Kasumi-1 (cell line): ENCODE measurements around the gene CDC42EP5.

ENCODE experiments used
- DNase-seq, 2 experiments: peaks; one replicate each; lab custom pipeline; 2025; lab: John Stamatoyannopoulos, UW

CDC42EP5 gene

GRCh38 chr19:54462047-54462654 is 10.9 kb downstream of the CDC42EP5 start:
- no peak for DNase-seq

GRCh38 chr19:54461613-54462012 is 11.5 kb downstream of the CDC42EP5 start:
- DNase-seq, result peak; percentile 26 to 40

GRCh38 chr19:54461210-54461609 is 11.9 kb downstream of the CDC42EP5 start:
- DNase-seq, result no peak

GRCh38 chr19:54460230-54461005 is 12.7 kb downstream of the CDC42EP5 start:
- no peak for DNase-seq

GRCh38 chr19:54459282-54460229 is 13.5 kb downstream of the CDC42EP5 start:
- DNase-seq, result no peak

- DNase-seq, result no peak
Observed at GRCh38 chr19:54458648-54459281, 14.3 kb downstream of the CDC42EP5 start.

- DNase-seq, result no peak
Observed at GRCh38 chr19:54457773-54458647, 15.1 kb downstream of the CDC42EP5 start.

GRCh38 chr19:54456423-54457373 is 16.4 kb downstream of the CDC42EP5 start:
- no peak for DNase-seq

- DNase-seq, result no peak
Observed at GRCh38 chr19:54455786-54456422, 17.2 kb downstream of the CDC42EP5 start.

GRCh38 chr19:54454781-54455675 is 18.1 kb downstream of the CDC42EP5 start:
- DNase-seq, result no peak

- DNase-seq, result no peak
Observed at GRCh38 chr19:54453921-54454780, 18.9 kb downstream of the CDC42EP5 start.

GRCh38 chr19:54452626-54453025 is 20.5 kb downstream of the CDC42EP5 start:
- no peak for DNase-seq

- no peak for DNase-seq
Observed at GRCh38 chr19:54451997-54452396, 21.1 kb downstream of the CDC42EP5 start.

GRCh38 chr19:54451331-54451871 is 21.7 kb downstream of the CDC42EP5 start:
- DNase-seq, result no peak

- no peak for DNase-seq
Observed at GRCh38 chr19:54449701-54450069, 23.4 kb downstream of the CDC42EP5 start.

GRCh38 chr19:54448774-54449700 is 24.1 kb downstream of the CDC42EP5 start, which contains the start of gene LENG8:
Gene LENG8, plus strand, starts transcription at chr19:54449199. Its CDS starts 2,146 bp downstream, at chr19:54451345.
- DNase-seq, result peak; percentile 96 to 97
